ENCODE measurements around the gene MS4A15.
"Not testable (repeated sequence)": the region's sequence is repeated elsewhere in the genome, so short reads cannot be mapped to it uniquely, and the experiment has no call there.

Gene MS4A15

GRCh38 chr11:60809691-60810090 lies 53.0 kb downstream of the MS4A15 start:
- no peak for ATAC-seq

GRCh38 chr11:60810151-60810550 lies 53.5 kb downstream of the MS4A15 start:
- ATAC-seq, result no peak

GRCh38 chr11:60810569-60810968 lies 53.9 kb downstream of the MS4A15 start:
- no peak for ATAC-seq

GRCh38 chr11:60813324-60813723 lies 56.7 kb downstream of the MS4A15 start:
- ATAC-seq, result no peak

GRCh38 chr11:60814112-60814511 lies 57.4 kb downstream of the MS4A15 start:
- no peak for ATAC-seq

- ATAC-seq, result no peak
Observed at GRCh38 chr11:60816590-60817157, 60.0 kb downstream of the MS4A15 start.

GRCh38 chr11:60818057-60818456 lies 61.4 kb downstream of the MS4A15 start:
- no peak for ATAC-seq

GRCh38 chr11:60821827-60822599 lies 65.3 kb downstream of the MS4A15 start:
- no peak for ATAC-seq

GRCh38 chr11:60823745-60824306 lies 67.2 kb downstream of the MS4A15 start:
- ATAC-seq, result not testable (repeated sequence)

GRCh38 chr11:60825118-60825517 lies 68.5 kb downstream of the MS4A15 start:
- no peak for ATAC-seq

GRCh38 chr11:60825790-60826189 lies 69.1 kb downstream of the MS4A15 start:
- no peak for ATAC-seq
